Measurements from ENCODE around the gene PRDM15.

Gene PRDM15

GRCh38 chr21:41908829-41909228 is 29.7 kb upstream of the PRDM15 start:
- no peak for DNase-seq

- DNase-seq: no peak
Observed at GRCh38 chr21:41907496-41908258, 28.5 kb upstream of the PRDM15 start.

- DNase-seq: no peak
Observed at GRCh38 chr21:41906770-41907169, 27.6 kb upstream of the PRDM15 start.

GRCh38 chr21:41903559-41904351 is 24.6 kb upstream of the PRDM15 start:
- DNase-seq: no peak

GRCh38 chr21:41902946-41903345 is 23.8 kb upstream of the PRDM15 start:
- DNase-seq: no peak

- DNase-seq: no peak
Observed at GRCh38 chr21:41901782-41902181, 22.6 kb upstream of the PRDM15 start.

GRCh38 chr21:41901099-41901498 is 22.0 kb upstream of the PRDM15 start:
- DNase-seq: no peak

GRCh38 chr21:41900401-41900800 is 21.3 kb upstream of the PRDM15 start:
- no peak for DNase-seq

- no peak for DNase-seq
Observed at GRCh38 chr21:41899426-41900202, 20.5 kb upstream of the PRDM15 start.

- no peak for DNase-seq
Observed at GRCh38 chr21:41898998-41899397, 19.9 kb upstream of the PRDM15 start.

- no peak for DNase-seq
Observed at GRCh38 chr21:41897700-41898099, 18.6 kb upstream of the PRDM15 start.

- no peak for DNase-seq
Observed at GRCh38 chr21:41897047-41897669, 18.0 kb upstream of the PRDM15 start.

GRCh38 chr21:41895643-41896493 is 16.7 kb upstream of the PRDM15 start:
- DNase-seq: peak; percentile 44

- DNase-seq: peak; percentile 86
Observed at GRCh38 chr21:41894922-41895557, 15.9 kb upstream of the PRDM15 start.

GRCh38 chr21:41894511-41894910 is 15.4 kb upstream of the PRDM15 start:
- DNase-seq: no peak

GRCh38 chr21:41892726-41893125 is 13.6 kb upstream of the PRDM15 start:
- DNase-seq: no peak

GRCh38 chr21:41891132-41891531 is 12.0 kb upstream of the PRDM15 start:
- no peak for DNase-seq

- no peak for DNase-seq
Observed at GRCh38 chr21:41890355-41890754, 11.2 kb upstream of the PRDM15 start.

- DNase-seq: no peak
Observed at GRCh38 chr21:41888749-41889376, 9.7 kb upstream of the PRDM15 start.

- no peak for DNase-seq
Observed at GRCh38 chr21:41887667-41888066, 8.5 kb upstream of the PRDM15 start.

GRCh38 chr21:41886328-41886727 is 7.2 kb upstream of the PRDM15 start:
- DNase-seq: no peak
